Gastrocnemius medialis (tissue), 4 donors: ENCODE data around the gene MPPED2.

Experiments
- POLR2A ChIP-seq, 2 donors: fragments of 450-650 bp; IDR thresholded peaks; one replicate each; pipeline ENCODE4 v1.6.1; 2017; ENCODE audit warnings: antibody characterized with exemption in 2 of 2, mild to moderate bottlenecking in 2 of 2, moderate library complexity in 2 of 2
- TF ChIP-seq, protein P1 (sequence below), 5 experiments: fragments of 450-650 bp in 3 of 5; fragments of 200-600 bp in 2 of 5; sonication (generic) in 2 of 5; IDR thresholded peaks in 4 of 5; conservative IDR thresholded peaks in 1 of 5; 1 replicate in 4 of 5; 2 replicates in 1 of 5; pipeline ENCODE4 v1.5.1; 2016 to 2019; ENCODE audit warnings: antibody characterized with exemption in 5 of 5, mild to moderate bottlenecking in 3 of 5, moderate library complexity in 3 of 5

DNA sequence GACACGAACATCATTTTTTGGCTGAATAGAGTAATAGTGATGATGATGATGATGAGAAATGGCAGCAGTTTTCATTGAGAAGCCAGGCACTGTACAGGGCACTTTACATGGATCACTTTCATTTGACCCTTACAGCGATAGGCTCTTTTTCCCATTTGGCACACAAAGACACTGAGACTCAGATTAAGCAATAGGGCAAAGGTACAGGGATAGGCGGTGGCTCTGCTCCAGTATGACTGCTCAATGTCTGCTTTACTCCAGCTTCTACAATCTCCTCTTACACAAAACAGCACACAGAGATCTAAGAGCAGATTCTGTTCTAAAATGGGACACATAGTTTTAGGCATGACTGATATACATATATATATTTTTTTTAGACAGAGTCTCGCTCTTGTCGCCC, 40.6 kb downstream of the MPPED2 start:
- TF ChIP-seq, protein P1, sequence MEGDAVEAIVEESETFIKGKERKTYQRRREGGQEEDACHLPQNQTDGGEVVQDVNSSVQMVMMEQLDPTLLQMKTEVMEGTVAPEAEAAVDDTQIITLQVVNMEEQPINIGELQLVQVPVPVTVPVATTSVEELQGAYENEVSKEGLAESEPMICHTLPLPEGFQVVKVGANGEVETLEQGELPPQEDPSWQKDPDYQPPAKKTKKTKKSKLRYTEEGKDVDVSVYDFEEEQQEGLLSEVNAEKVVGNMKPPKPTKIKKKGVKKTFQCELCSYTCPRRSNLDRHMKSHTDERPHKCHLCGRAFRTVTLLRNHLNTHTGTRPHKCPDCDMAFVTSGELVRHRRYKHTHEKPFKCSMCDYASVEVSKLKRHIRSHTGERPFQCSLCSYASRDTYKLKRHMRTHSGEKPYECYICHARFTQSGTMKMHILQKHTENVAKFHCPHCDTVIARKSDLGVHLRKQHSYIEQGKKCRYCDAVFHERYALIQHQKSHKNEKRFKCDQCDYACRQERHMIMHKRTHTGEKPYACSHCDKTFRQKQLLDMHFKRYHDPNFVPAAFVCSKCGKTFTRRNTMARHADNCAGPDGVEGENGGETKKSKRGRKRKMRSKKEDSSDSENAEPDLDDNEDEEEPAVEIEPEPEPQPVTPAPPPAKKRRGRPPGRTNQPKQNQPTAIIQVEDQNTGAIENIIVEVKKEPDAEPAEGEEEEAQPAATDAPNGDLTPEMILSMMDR (IDR thresholded peaks at IDR 0.05 in 4 of 5, conservative IDR thresholded peaks at IDR 0.05 in 1 of 5) = no peak
- TF ChIP-seq POLR2A (IDR thresholded peaks at IDR 0.05) = no peak
